NCI-H226 (cell line): ENCODE results near the gene DNASE1L3.

ENCODE experiments used
- DNase-seq: peaks from one replicate; pipeline ENCODE4 v3.0.0-alpha.2; 2015

The DNASE1L3 gene

GRCh38 chr3:58154626-58155449 is 55.9 kb downstream of the DNASE1L3 start:
- DNase-seq = no peak

GRCh38 chr3:58153371-58153770 is 57.4 kb downstream of the DNASE1L3 start:
- no peak for DNase-seq

GRCh38 chr3:58152225-58153015 is 58.4 kb downstream of the DNASE1L3 start:
- no peak for DNase-seq

GRCh38 chr3:58151637-58152036 is 59.1 kb downstream of the DNASE1L3 start:
- no peak for DNase-seq

DNA sequence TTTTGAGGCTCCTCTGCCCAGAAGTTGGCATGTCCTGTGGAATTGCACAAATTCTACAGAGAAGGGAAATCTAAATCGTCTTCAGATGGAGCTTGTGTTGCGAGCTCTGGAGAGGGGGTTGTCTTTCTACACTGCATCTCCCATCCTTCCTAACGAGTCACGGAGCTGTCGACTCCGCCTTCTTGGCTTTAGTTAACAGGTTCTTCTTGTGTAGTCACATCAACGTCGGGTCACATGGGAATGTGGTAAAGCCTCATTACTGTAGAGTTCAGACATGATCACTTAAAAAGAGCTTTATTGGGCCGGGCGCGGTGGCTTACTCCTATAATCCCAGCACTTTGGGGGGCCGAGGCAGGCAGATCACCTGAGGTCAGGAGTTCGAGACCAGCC is 60.0 kb downstream of the DNASE1L3 start:
- DNase-seq = no peak

DNA sequence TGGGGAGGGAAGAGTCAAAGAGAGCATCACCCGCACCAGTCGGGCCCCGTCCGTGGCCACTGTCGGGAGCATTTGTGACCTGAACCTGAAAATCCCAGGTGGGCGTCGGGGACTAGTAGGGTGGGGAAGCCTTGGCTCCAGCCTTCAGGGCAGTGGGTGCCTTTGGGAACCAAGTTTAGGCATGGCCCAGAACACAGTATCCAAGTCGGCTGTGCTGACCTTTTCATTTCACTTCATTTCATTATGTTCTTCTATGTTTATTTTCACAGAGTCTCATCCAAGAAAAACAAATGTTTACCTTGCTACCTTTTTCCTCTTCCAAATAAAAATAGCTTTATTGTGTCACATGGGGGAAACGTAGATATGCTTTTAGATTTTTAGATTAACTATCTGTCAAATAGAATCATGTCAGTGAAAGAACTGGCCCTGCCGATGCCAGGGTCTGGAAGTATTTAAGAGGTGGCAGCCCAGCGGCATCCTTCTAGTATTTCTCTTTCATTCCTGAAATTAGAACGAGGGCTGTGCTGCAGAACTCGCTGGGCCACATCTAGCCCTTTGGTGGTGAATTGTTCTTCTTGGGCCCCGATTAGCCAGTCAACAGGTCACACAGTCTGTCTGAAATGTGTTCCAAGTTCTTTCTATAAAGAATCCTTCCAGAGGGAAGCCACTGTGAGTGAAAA is 60.5 kb downstream of the DNASE1L3 start:
- DNase-seq = no peak

- DNase-seq = no peak
These were observed 62.7 kb downstream of the DNASE1L3 start for GRCh38 chr3:58148049-58148448.

DNA sequence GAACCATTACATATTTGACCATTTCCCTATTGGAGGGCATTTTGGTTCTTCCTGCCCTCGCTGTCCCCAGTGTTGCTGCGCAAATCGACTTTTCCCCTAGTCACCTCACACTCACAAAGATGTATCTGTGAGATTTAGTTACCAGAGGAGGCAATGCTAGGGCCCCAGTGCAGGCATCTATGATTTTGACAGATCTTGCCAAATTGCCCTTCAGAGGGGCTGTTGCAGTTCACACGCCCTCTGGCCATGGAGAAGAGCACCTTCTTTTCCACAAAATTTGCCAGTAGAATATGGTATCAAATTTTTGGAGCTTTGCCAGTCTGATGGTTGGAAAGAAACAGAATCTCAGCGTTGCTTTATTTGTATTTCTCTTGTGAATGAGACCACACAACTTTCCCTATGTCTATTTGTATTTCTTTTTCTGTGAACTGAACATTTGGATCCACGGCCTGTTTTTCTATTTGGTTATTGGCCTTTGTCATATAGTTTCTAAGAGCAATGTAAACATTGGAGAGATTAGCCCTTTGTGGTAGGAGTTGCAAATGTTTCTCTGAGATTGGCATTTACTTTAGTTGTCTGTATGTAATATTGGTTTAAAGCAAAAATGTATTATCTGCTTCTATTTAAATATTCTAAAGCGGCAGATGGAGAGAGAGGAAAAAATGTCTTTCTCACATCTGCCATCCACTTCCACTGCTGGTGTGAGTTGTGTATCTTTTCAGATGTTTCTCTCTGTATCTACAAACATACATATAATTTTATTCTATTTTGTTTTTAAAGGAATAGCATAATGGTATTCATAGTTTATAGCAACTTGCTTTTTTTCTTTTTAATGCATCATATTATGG is 66.1 kb downstream of the DNASE1L3 start:
- DNase-seq = no peak

- DNase-seq = no peak
These were observed 67.2 kb downstream of the DNASE1L3 start for GRCh38 chr3:58143417-58144055.
